ENCODE data around the gene MALT1. TPM values are rescaled to one million over a fixed set of nuclear protein-coding genes. Genes with fewer than 3 reads are reported as not detected.

Gene MALT1
- total and polyA plus RNA-seq, 2 donors (not counting 1 experiment from before 2014, with no cell fraction given): 42.4 to 81.2 TPM

DNA sequence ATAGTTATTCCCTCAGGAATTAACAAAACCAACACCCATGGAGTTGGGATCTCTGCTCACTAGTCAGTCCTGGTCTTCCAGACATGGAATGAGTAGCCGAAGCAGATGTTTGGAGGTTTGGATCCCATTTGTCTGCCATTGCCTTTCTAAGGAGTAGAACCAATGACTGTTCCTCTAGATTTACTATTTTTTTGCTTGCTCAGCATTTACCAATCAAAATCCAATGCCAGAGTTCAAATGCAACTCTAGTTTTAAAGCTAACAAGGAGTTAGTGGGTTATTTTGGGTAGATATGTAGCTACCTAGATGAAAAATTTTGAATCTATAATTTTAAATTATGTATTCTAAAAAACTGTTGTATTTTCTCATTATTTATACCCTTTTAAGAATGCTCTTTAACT is 62.6 kb downstream of the MALT1 start:
- peaks cover 2 to 63% of the 10 kb centered on the region in 2 experiments for H3K36me3 ChIP-seq (replicated peaks in 1 of 2; ENCODE audit: control extremely low read depth in 1 of 2, control insufficient read depth in 1 of 2, extremely low read depth in 1 of 2, insufficient read depth in 2 of 2, low read length in 1 of 2)
- ChIA-PET CTCF (interaction anchor here (1.1 kb wide), 1 partner anchor 30 kb away, joined by 3 read pairs; no protein-coding TSS in a partner anchor), POLR2A (no interaction called here)
- H3K9ac ChIP-seq (ENCODE audit: low read length): no peak overlapping the region
- H3K27ac ChIP-seq (ENCODE audit: low read length in 2 of 2): no peak overlapping the region
- H3K9me3 ChIP-seq (ENCODE audit: control extremely low read depth in 1 of 3, control insufficient read depth in 2 of 3, insufficient read depth in 1 of 3, low read length in 2 of 3): no peaks in the 10 kb centered on the region
- Mint-ChIP-seq H3K27me3 (no peaks in the 10 kb centered on the region), H3K9me3 (ENCODE audit: insufficient read depth) (no peaks in the 10 kb centered on the region), H3K4me1 (no peaks in the 10 kb centered on the region), H3K4me3 (no peak overlapping the region), H3K27ac (no peak overlapping the region)
- no peaks in the 10 kb centered on the region for H3K27me3 ChIP-seq (replicated peaks in 1 of 4; ENCODE audit: control extremely low read depth in 1 of 4, control insufficient read depth in 3 of 4, insufficient read depth in 4 of 4, low read length in 3 of 4)
- ATAC-seq (ENCODE audit: low read depth) (no peak), DNase-seq (no peak)
- H3K4me2 ChIP-seq (replicated peaks; ENCODE audit: low read depth, low read length, poor library complexity, severe bottlenecking): no peak overlapping the region
- TF ChIP-seq CTCF (IDR thresholded peaks at IDR 0.05): no peak
- TF ChIP-seq EZH2 (IDR thresholded peaks at IDR 0.05; ENCODE audit: borderline replicate concordance, insufficient read depth, low read depth, low read length, poor library complexity, severe bottlenecking): no peak
- 100% methylated on average over 1 of the region's 1 CpG for WGBS (ENCODE audit: insufficient coverage)
- H4K20me1 ChIP-seq (ENCODE audit: control insufficient read depth, insufficient read depth, low read length, poor library complexity, severe bottlenecking): no peaks in the 10 kb centered on the region
- H3K79me2 ChIP-seq (ENCODE audit: control insufficient read depth, insufficient read depth, low read length): no peaks in the 10 kb centered on the region
- H3K4me1 ChIP-seq (ENCODE audit: control insufficient read depth in 2 of 2, insufficient read depth in 2 of 2, low read length in 2 of 2): no peaks in the 10 kb centered on the region
- no peak overlapping the region for H3K4me3 ChIP-seq (ENCODE audit: control extremely low read depth in 1 of 5, extremely low read depth in 1 of 5, insufficient read depth in 1 of 5, low read depth in 2 of 5, low read length in 4 of 5)
- H2AFZ ChIP-seq (ENCODE audit: insufficient read depth, low read depth, low read length, poor library complexity, severe bottlenecking): no peak overlapping the region
- intact Hi-C loops (cut with micrococcal nuclease): no loop called here

DNA sequence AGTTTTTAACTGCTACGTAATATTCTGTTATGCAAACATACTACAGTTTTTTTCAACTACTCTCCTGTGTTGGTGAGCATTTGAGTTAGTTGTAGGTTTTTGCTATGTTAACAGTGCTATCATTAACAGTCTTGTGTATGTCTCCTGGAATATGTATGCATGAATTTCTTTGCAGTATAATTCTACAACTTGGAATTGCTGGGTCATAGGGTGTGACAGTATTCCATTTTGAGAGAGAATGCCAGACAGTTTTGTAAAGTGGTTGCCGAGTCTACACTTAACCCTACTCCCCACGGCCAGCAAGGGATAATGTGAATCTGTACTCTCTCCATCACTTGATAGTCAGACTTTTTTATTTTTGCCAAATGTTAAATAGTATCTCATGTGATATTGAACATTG is 67.1 kb downstream of the MALT1 start:
- H3K4me2 ChIP-seq (replicated peaks; ENCODE audit: low read depth, low read length, poor library complexity, severe bottlenecking): no peak overlapping the region
- H3K36me3 ChIP-seq (replicated peaks in 1 of 2; ENCODE audit: control extremely low read depth in 1 of 2, control insufficient read depth in 1 of 2, extremely low read depth in 1 of 2, insufficient read depth in 2 of 2, low read length in 1 of 2): peaks cover 4 to 64% of the 10 kb centered on the region in 2 experiments
- CTCF ChIA-PET: interaction anchor here (0.7 kb wide), 1 partner anchor 26 kb away, joined by 3 read pairs; no protein-coding TSS in a partner anchor
- intact Hi-C loops (cut with micrococcal nuclease): no loop called here
- TF ChIP-seq EZH2 (IDR thresholded peaks at IDR 0.05; ENCODE audit: borderline replicate concordance, insufficient read depth, low read depth, low read length, poor library complexity, severe bottlenecking) (no peak), CTCF (IDR thresholded peaks at IDR 0.05) (no peak)
- H4K20me1 ChIP-seq (ENCODE audit: control insufficient read depth, insufficient read depth, low read length, poor library complexity, severe bottlenecking): no peaks in the 10 kb centered on the region
- no peaks in the 10 kb centered on the region for H3K27me3 ChIP-seq (replicated peaks in 1 of 4; ENCODE audit: control extremely low read depth in 1 of 4, control insufficient read depth in 3 of 4, insufficient read depth in 4 of 4, low read length in 3 of 4)
- DNase-seq (no peak), ATAC-seq (ENCODE audit: low read depth) (no peak)
- peaks cover 13% of the 10 kb centered on the region for H3K4me1 Mint-ChIP-seq
- peaks cover 0 to 6% of the 10 kb centered on the region in 2 donors for H3K4me1 ChIP-seq (ENCODE audit: control insufficient read depth in 2 of 2, insufficient read depth in 2 of 2, low read length in 2 of 2)
- H3K4me3 Mint-ChIP-seq: no peak overlapping the region
- no peaks in the 10 kb centered on the region for H3K9me3 Mint-ChIP-seq (ENCODE audit: insufficient read depth)
- H3K27ac ChIP-seq (ENCODE audit: low read length in 2 of 2): no peak overlapping the region
- no peaks in the 10 kb centered on the region for H3K27me3 Mint-ChIP-seq
- H3K27ac Mint-ChIP-seq: no peak overlapping the region
- POLR2A ChIA-PET: interaction anchor here (0.5 kb wide), 1 partner anchor 149 kb away, joined by 3 read pairs; no protein-coding TSS in a partner anchor
- no peak overlapping the region for H2AFZ ChIP-seq (ENCODE audit: insufficient read depth, low read depth, low read length, poor library complexity, severe bottlenecking)
- H3K9ac ChIP-seq (ENCODE audit: low read length): no peak overlapping the region
- no peaks in the 10 kb centered on the region for H3K9me3 ChIP-seq (ENCODE audit: control extremely low read depth in 1 of 3, control insufficient read depth in 2 of 3, insufficient read depth in 1 of 3, low read length in 2 of 3)
- H3K4me3 ChIP-seq (ENCODE audit: control extremely low read depth in 1 of 5, extremely low read depth in 1 of 5, insufficient read depth in 1 of 5, low read depth in 2 of 5, low read length in 4 of 5): no peak overlapping the region
- no CpG with 5 or more reads among the region's 3 CpGs for WGBS (ENCODE audit: insufficient coverage)
- no peaks in the 10 kb centered on the region for H3K79me2 ChIP-seq (ENCODE audit: control insufficient read depth, insufficient read depth, low read length)

Data from B cell (primary cell).